H9 (cell line): Measurements from ENCODE around the gene SRSF7. TPM values are rescaled to one million over a fixed set of nuclear protein-coding genes. Genes with fewer than 3 reads are reported as not detected.

Source experiments
- DNase-seq: peaks from one replicate; pipeline ENCODE4 v3.0.0-alpha.2; 2017
- H2AFZ ChIP-seq: one replicate; pipeline ENCODE4 v1.6.1; 2013; ENCODE audit warnings: mild to moderate bottlenecking, low read length, control low read depth, moderate library complexity
- H2AK5ac ChIP-seq: 2 replicates; pipeline ENCODE4 v1.6.1; 2013; ENCODE audit warnings: low read length, control low read depth, mixed read lengths; ENCODE audit not compliant: insufficient read length
- H2BK120ac ChIP-seq: one replicate; pipeline ENCODE4 v1.6.1; 2013; ENCODE audit warnings: low read depth, mild to moderate bottlenecking, low read length, control low read depth, inconsistent platforms; ENCODE audit not compliant: poor library complexity, severe bottlenecking
- H2BK12ac ChIP-seq: 2 replicates; pipeline ENCODE4 v1.6.1; 2013; ENCODE audit warnings: low read length, control low read depth, mixed read lengths, low read depth; ENCODE audit not compliant: insufficient read length
- H2BK15ac ChIP-seq: 2 replicates; pipeline ENCODE4 v1.6.1; 2013; ENCODE audit warnings: low read depth, low read length, control low read depth
- H2BK20ac ChIP-seq: one replicate; pipeline ENCODE4 v1.6.1; 2013; ENCODE audit warnings: low read depth, mild to moderate bottlenecking, low read length, control low read depth, inconsistent platforms; ENCODE audit not compliant: poor library complexity, severe bottlenecking
- H2BK5ac ChIP-seq: 2 replicates; pipeline ENCODE4 v1.6.1; 2013; ENCODE audit warnings: low read length, control low read depth, mixed read lengths; ENCODE audit not compliant: insufficient read length
- H3K14ac ChIP-seq: 2 replicates; pipeline ENCODE4 v1.6.1; 2013; ENCODE audit warnings: low read length, control low read depth; ENCODE audit not compliant: insufficient read depth
- H3K18ac ChIP-seq: 2 replicates; pipeline ENCODE4 v1.6.1; 2013; ENCODE audit warnings: low read depth, mild to moderate bottlenecking, mixed read lengths, low read length, control low read depth; ENCODE audit not compliant: insufficient read length
- H3K23ac ChIP-seq: 2 replicates; pipeline ENCODE4 v1.6.1; 2013; ENCODE audit warnings: low read length, control low read depth, mixed read lengths, low read depth; ENCODE audit not compliant: insufficient read length
- H3K23me2 ChIP-seq: 2 replicates; pipeline ENCODE4 v1.6.1; 2013; ENCODE audit warnings: low read depth, mild to moderate bottlenecking, mixed read lengths, low read length, control low read depth; ENCODE audit not compliant: insufficient read length, poor library complexity, severe bottlenecking
- H3K27ac ChIP-seq: 2 replicates; pipeline ENCODE4 v1.5.1; 2013; ENCODE audit warnings: low read length, control low read depth, mixed read lengths, low read depth; ENCODE audit not compliant: insufficient read length
- H3K27me3 ChIP-seq: 2 replicates; pipeline ENCODE4 v1.6.1; 2013; ENCODE audit warnings: low read length, control low read depth, inconsistent platforms; ENCODE audit not compliant: insufficient read depth
- H3K4ac ChIP-seq: 2 replicates; pipeline ENCODE4 v1.6.1; 2013; ENCODE audit warnings: low read depth, mild to moderate bottlenecking, control low read depth, inconsistent platforms, low read length, moderate library complexity
- H3K4me1 ChIP-seq: 2 replicates; pipeline ENCODE4 v1.6.1; 2013; ENCODE audit warnings: low read length, control low read depth, inconsistent platforms; ENCODE audit not compliant: insufficient read depth
- H3K4me2 ChIP-seq: 2 replicates; pipeline ENCODE4 v1.6.1; 2013; ENCODE audit warnings: low read length, control low read depth, mixed read lengths; ENCODE audit not compliant: insufficient read length, insufficient read depth
- H3K56ac ChIP-seq: 2 replicates; pipeline ENCODE4 v1.6.1; 2013; ENCODE audit warnings: low read depth, mild to moderate bottlenecking, mixed read lengths, low read length, control low read depth; ENCODE audit not compliant: insufficient read length
- H3K79me1 ChIP-seq: 2 replicates; pipeline ENCODE4 v1.6.1; 2013; ENCODE audit warnings: low read depth, mild to moderate bottlenecking, moderate library complexity, low read length, control low read depth, inconsistent platforms; ENCODE audit not compliant: insufficient read depth, poor library complexity, severe bottlenecking
- H3K79me2 ChIP-seq: 2 replicates; pipeline ENCODE4 v1.6.1; 2013; ENCODE audit warnings: low read length, control low read depth, inconsistent platforms; ENCODE audit not compliant: insufficient read depth
- H3K9ac ChIP-seq: 2 replicates; pipeline ENCODE4 v1.6.1; 2013; ENCODE audit warnings: low read length, control low read depth, mixed read lengths; ENCODE audit not compliant: insufficient read length; ENCODE audit errors: extremely low read depth
- H3K9me3 ChIP-seq: one replicate; pipeline ENCODE4 v1.6.1; 2013; ENCODE audit warnings: low read depth, low read length, inconsistent platforms; ENCODE audit not compliant: control insufficient read depth
- H3T11ph ChIP-seq: one replicate; pipeline ENCODE4 v1.6.1; 2013; ENCODE audit warnings: mild to moderate bottlenecking, low read length, control low read depth, inconsistent platforms
- H4K20me1 ChIP-seq: one replicate; pipeline ENCODE4 v1.6.1; 2013; ENCODE audit not compliant: control insufficient read depth, insufficient read length, insufficient read depth
- H4K5ac ChIP-seq: 2 replicates; pipeline ENCODE4 v1.6.1; 2013; ENCODE audit warnings: low read depth, mild to moderate bottlenecking, mixed read lengths, low read length, control low read depth; ENCODE audit not compliant: insufficient read length
- H4K8ac ChIP-seq: replicated peaks from 2 replicates; pipeline ENCODE4 v1.6.1; 2013; ENCODE audit warnings: low read length, control low read depth, mixed read lengths, low read depth; ENCODE audit not compliant: insufficient read length
- H4K91ac ChIP-seq: 2 replicates; pipeline ENCODE4 v1.6.1; 2013; ENCODE audit warnings: low read depth, mild to moderate bottlenecking, moderate library complexity, mixed read lengths, low read length, control low read depth; ENCODE audit not compliant: insufficient read length
- H3K27ac Mint-ChIP-seq, 3 experiments: 2 replicates in 2 of 3; 3 replicates in 1 of 3; pipeline ENCODE4 v1.8.0; 2020 to 2021; ENCODE audit warnings: mixed read lengths in 3 of 3, mild to moderate bottlenecking in 1 of 3, moderate library complexity in 1 of 3
- H3K27me3 Mint-ChIP-seq: 2 replicates; pipeline ENCODE4 v1.8.0; 2021; ENCODE audit warnings: low read depth, mild to moderate bottlenecking, moderate library complexity, mixed read lengths
- H3K36me3 Mint-ChIP-seq, 3 experiments: 2 replicates in 2 of 3; 3 replicates in 1 of 3; pipeline ENCODE4 v1.8.0; 2020 to 2021; ENCODE audit warnings: low read depth in 3 of 3, mixed read lengths in 3 of 3; ENCODE audit not compliant: insufficient read depth in 1 of 3
- H3K4me1 Mint-ChIP-seq, 2 experiments: 2 replicates each; pipeline ENCODE4 v1.8.0; 2020; ENCODE audit warnings: mixed read lengths in 2 of 2
- H3K4me3 Mint-ChIP-seq, 2 experiments: 2 replicates in 1 of 2; 3 replicates in 1 of 2; pipeline ENCODE4 v1.8.0; 2020 to 2021; ENCODE audit warnings: mild to moderate bottlenecking in 2 of 2, mixed read lengths in 2 of 2, moderate library complexity in 1 of 2
- H3K9me3 Mint-ChIP-seq, 2 experiments: 2 replicates in 1 of 2; 3 replicates in 1 of 2; pipeline ENCODE4 v1.8.0; 2020; ENCODE audit warnings: mild to moderate bottlenecking in 2 of 2, mixed read lengths in 2 of 2, moderate library complexity in 1 of 2
- CTCF ChIP-seq: fragments of 200-600 bp; sonication (generic); conservative IDR thresholded peaks from 3 replicates; pipeline ENCODE4 v1.8.0; 2021; ENCODE audit warnings: antibody characterized with exemption, mild to moderate bottlenecking
- WGBS: extraction: QIAGEN DNeasy Blood & Tissue Kit; methylation state at CpG from one replicate; pipeline ENCODE4 v1.1.7; 2013; ENCODE audit warnings: missing lambda C conversion rate, low lambda C conversion rate, mixed read lengths; ENCODE audit not compliant: insufficient read length; ENCODE audit errors: extremely low coverage; 5-methylcytosine and 5-hydroxymethylcytosine counted together
- total RNA-seq: library from RNA; stranded (reverse); gene quantifications from 2 replicates; pipeline ENCODE4 v1.2.1, GENCODE V29; 2021

SRSF7 gene
- total RNA-seq, 1 experiment from 2014 or later = 576 TPM

- H3K9me3 ChIP-seq = no peaks in the 10 kb centered on the region
- H3K9ac ChIP-seq = no peak overlapping the region
- no peaks in the 10 kb centered on the region for H4K20me1 ChIP-seq
- no CpG with 5 or more reads among the region's 4 CpGs for WGBS
- no peak overlapping the region for H3K56ac ChIP-seq
- no peaks in the 10 kb centered on the region for H3K9me3 Mint-ChIP-seq
- no peak overlapping the region for H3K27ac Mint-ChIP-seq
- no peaks in the 10 kb centered on the region for H3K4me1 Mint-ChIP-seq
- no peak overlapping the region for H2BK5ac ChIP-seq
- no peaks in the 10 kb centered on the region for H3K27me3 Mint-ChIP-seq
- H3K36me3 Mint-ChIP-seq = no peaks in the 10 kb centered on the region; a peak in 2 of 7 replicates
- H4K91ac ChIP-seq = no peak overlapping the region
- H3K79me1 ChIP-seq = no peaks in the 10 kb centered on the region
- TF ChIP-seq CTCF = no peak
- no peaks in the 10 kb centered on the region for H3K23me2 ChIP-seq
- H3K4ac ChIP-seq = no peak overlapping the region
- H2BK15ac ChIP-seq = no peak overlapping the region
- no peak overlapping the region for H3K23ac ChIP-seq
- H2BK12ac ChIP-seq = no peak overlapping the region
- no peaks in the 10 kb centered on the region for H3K27me3 ChIP-seq
- no peak overlapping the region for H4K8ac ChIP-seq
- H3K14ac ChIP-seq = no peak overlapping the region
- DNase-seq = no peak
- no peak overlapping the region for H4K5ac ChIP-seq
- H3T11ph ChIP-seq = no peak overlapping the region
- no peak overlapping the region for H2BK120ac ChIP-seq
- H3K4me3 Mint-ChIP-seq = no peak overlapping the region
- no peak overlapping the region for H3K27ac ChIP-seq
- H3K4me1 ChIP-seq = no peaks in the 10 kb centered on the region
- no peaks in the 10 kb centered on the region for H3K79me2 ChIP-seq
- H2AK5ac ChIP-seq = no peak overlapping the region
- no peak overlapping the region for H3K4me2 ChIP-seq
- no peak overlapping the region for H3K18ac ChIP-seq
- no peak overlapping the region for H2BK20ac ChIP-seq
- H2AFZ ChIP-seq = no peak overlapping the region
These were observed 30.4 kb downstream of the SRSF7 start for GRCh38 chr2:38720613-38721241.
